MM.1S (cell line): Measurements from ENCODE around the gene PDE6B.

ENCODE experiments used
- DNase-seq: peaks from one replicate; pipeline ENCODE4 v3.0.0-alpha.2; 2015
- H2AFZ ChIP-seq: fragments of 300-600 bp; sonication (generic); 2 replicates; pipeline ENCODE4 v1.6.0; 2016; ENCODE audit warnings: antibody characterized with exemption, low read length
- H3F3A ChIP-seq: fragments of 300-600 bp; sonication (generic); 2 replicates; pipeline ENCODE4 v1.6.1; 2016; ENCODE audit warnings: mild to moderate bottlenecking, antibody characterized with exemption, low read length, moderate library complexity, mixed read lengths; ENCODE audit not compliant: insufficient read depth
- H3K27ac ChIP-seq: fragments of 300-600 bp; sonication (generic); 2 replicates; pipeline ENCODE4 v1.5.1; 2016; ENCODE audit warnings: mild to moderate bottlenecking, low read length
- H3K27me3 ChIP-seq: fragments of 300-600 bp; sonication (generic); replicated peaks from 2 replicates; pipeline ENCODE4 v1.6.0; 2016; ENCODE audit warnings: low read length; ENCODE audit not compliant: insufficient read depth
- H3K36me3 ChIP-seq: fragments of 300-600 bp; sonication (generic); replicated peaks from 2 replicates; pipeline ENCODE4 v1.6.1; 2016; ENCODE audit warnings: mild to moderate bottlenecking, low read length, mixed read lengths; ENCODE audit not compliant: insufficient read depth
- H3K4me1 ChIP-seq: fragments of 300-600 bp; sonication (generic); 2 replicates; pipeline ENCODE4 v1.6.1; 2016; ENCODE audit warnings: low read length, mixed read lengths
- H3K4me2 ChIP-seq: fragments of 300-600 bp; sonication (generic); 2 replicates; pipeline ENCODE4 v1.6.0; 2016; ENCODE audit warnings: low read depth, low read length
- H3K4me3 ChIP-seq: fragments of 300-600 bp; sonication (generic); 2 replicates; pipeline ENCODE4 v1.5.1; 2016; ENCODE audit warnings: low read length, mixed read lengths
- H3K79me2 ChIP-seq: fragments of 300-600 bp; sonication (generic); 2 replicates; pipeline ENCODE4 v1.6.1; 2016; ENCODE audit warnings: mixed run types, low read length, mixed read lengths
- H3K9ac ChIP-seq: fragments of 300-600 bp; sonication (generic); 2 replicates; pipeline ENCODE4 v1.6.1; 2016; ENCODE audit warnings: low read length, mixed read lengths
- H3K9me2 ChIP-seq: fragments of 300-600 bp; sonication (generic); replicated peaks from 2 replicates; pipeline ENCODE4 v1.6.1; 2016; ENCODE audit warnings: mild to moderate bottlenecking, low read length, mixed read lengths; ENCODE audit not compliant: insufficient read depth
- H3K9me3 ChIP-seq: fragments of 300-600 bp; sonication (generic); replicated peaks from 2 replicates; pipeline ENCODE4 v1.6.1; 2016; ENCODE audit warnings: mild to moderate bottlenecking, low read length, mixed read lengths; ENCODE audit not compliant: insufficient read depth
- H4K20me1 ChIP-seq: fragments of 300-600 bp; sonication (generic); 2 replicates; pipeline ENCODE4 v1.6.1; 2016; ENCODE audit warnings: mild to moderate bottlenecking, low read length, moderate library complexity, mixed read lengths; ENCODE audit not compliant: insufficient read depth
- CTCF ChIP-seq: fragments of 300-600 bp; sonication (generic); IDR thresholded peaks from 2 replicates; pipeline ENCODE4 v1.5.1; 2016; ENCODE audit warnings: antibody characterized with exemption, low read length, mixed read lengths
- EZH2 ChIP-seq: fragments of 300-600 bp; sonication (generic); optimal IDR thresholded peaks from 2 replicates; pipeline ENCODE3; 2017; ENCODE audit warnings: low read depth, mild to moderate bottlenecking, antibody characterized with exemption, low read length, mixed read lengths
- EZH2phosphoT487 ChIP-seq: fragments of 300-600 bp; sonication (generic); IDR thresholded peaks from 2 replicates; pipeline ENCODE4 v1.6.1; 2018; ENCODE audit warnings: antibody characterized with exemption, low read length

The PDE6B gene

GRCh38 chr4:685679-686412 is 60.5 kb downstream of the PDE6B start:
- no peak overlapping the region for H3K4me3 ChIP-seq
- H3K4me2 ChIP-seq, result no peak overlapping the region
- H4K20me1 ChIP-seq, result no peaks in the 10 kb centered on the region
- H3K9me2 ChIP-seq, result no peaks in the 10 kb centered on the region
- H3K79me2 ChIP-seq, result no peaks in the 10 kb centered on the region
- H3F3A ChIP-seq, result no peaks in the 10 kb centered on the region
- H3K9me3 ChIP-seq, result no peaks in the 10 kb centered on the region
- H3K27me3 ChIP-seq, result no peaks in the 10 kb centered on the region
- H3K36me3 ChIP-seq, result no peaks in the 10 kb centered on the region
- no peaks in the 10 kb centered on the region for H3K4me1 ChIP-seq
- no peak for TF ChIP-seq EZH2phosphoT487
- no peak for TF ChIP-seq CTCF
- TF ChIP-seq EZH2, result no peak
- H2AFZ ChIP-seq, result no peak overlapping the region
- DNase-seq, result no peak
- H3K27ac ChIP-seq, result no peak overlapping the region
- no peak overlapping the region for H3K9ac ChIP-seq

- H3K4me1 ChIP-seq, result no peaks in the 10 kb centered on the region
- no peak overlapping the region for H3K27ac ChIP-seq
- no peak overlapping the region for H3K4me3 ChIP-seq
Measured at GRCh38 chr4:686413-687040, 61.2 kb downstream of the PDE6B start.

GRCh38 chr4:687048-687970 is 61.9 kb downstream of the PDE6B start:
- Histone ChIP-seq H3K27me3 (no peaks in the 10 kb centered on the region), H3K9me3 (no peaks in the 10 kb centered on the region), H3K4me1 (no peaks in the 10 kb centered on the region), H2AFZ (no peak overlapping the region), H3K9me2 (no peaks in the 10 kb centered on the region), H3K9ac (no peak overlapping the region), H3F3A (no peaks in the 10 kb centered on the region), H4K20me1 (no peaks in the 10 kb centered on the region), H3K79me2 (no peaks in the 10 kb centered on the region), H3K27ac (no peak overlapping the region), H3K36me3 (no peaks in the 10 kb centered on the region), H3K4me2 (no peak overlapping the region), H3K4me3 (no peak overlapping the region)
- no peak for DNase-seq
- TF ChIP-seq CTCF (no peak), EZH2 (no peak), EZH2phosphoT487 (no peak)

More at GRCh38 chr4:686413-687040, 61.2 kb downstream of the PDE6B start:
- no peaks in the 10 kb centered on the region for H3K79me2 ChIP-seq
- H3K9me3 ChIP-seq, result no peaks in the 10 kb centered on the region
- H3K27me3 ChIP-seq, result no peaks in the 10 kb centered on the region
- no peak overlapping the region for H3K4me2 ChIP-seq
- H3K36me3 ChIP-seq, result no peaks in the 10 kb centered on the region
- H3F3A ChIP-seq, result no peaks in the 10 kb centered on the region
- H3K9ac ChIP-seq, result no peak overlapping the region
- H3K9me2 ChIP-seq, result no peaks in the 10 kb centered on the region
- no peaks in the 10 kb centered on the region for H4K20me1 ChIP-seq
- TF ChIP-seq CTCF, result no peak
- no peak for TF ChIP-seq EZH2
- no peak for TF ChIP-seq EZH2phosphoT487
- DNase-seq, result no peak
- H2AFZ ChIP-seq, result no peak overlapping the region
